Left hindlimb (tissue), 1 donor: ENCODE measurements around the gene SRSF10.
"Not testable (repeated sequence)": the region's sequence is repeated elsewhere in the genome, so short reads cannot be mapped to it uniquely, and the experiment has no call there.

Experiments
- DNase-seq: peaks from one replicate; pipeline ENCODE4 v3.0.0-alpha.2; 2018

SRSF10 gene

GRCh38 chr1:23958040-23958809 is 21.9 kb downstream of the SRSF10 start:
- DNase-seq: not testable (repeated sequence)

GRCh38 chr1:23957096-23957495 is 23.0 kb downstream of the SRSF10 start:
- no peak for DNase-seq

- no peak for DNase-seq
These were observed 27.1 kb downstream of the SRSF10 start for GRCh38 chr1:23953020-23953419.

- DNase-seq: no peak
These were observed 32.8 kb downstream of the SRSF10 start for GRCh38 chr1:23947366-23947765.

DNA sequence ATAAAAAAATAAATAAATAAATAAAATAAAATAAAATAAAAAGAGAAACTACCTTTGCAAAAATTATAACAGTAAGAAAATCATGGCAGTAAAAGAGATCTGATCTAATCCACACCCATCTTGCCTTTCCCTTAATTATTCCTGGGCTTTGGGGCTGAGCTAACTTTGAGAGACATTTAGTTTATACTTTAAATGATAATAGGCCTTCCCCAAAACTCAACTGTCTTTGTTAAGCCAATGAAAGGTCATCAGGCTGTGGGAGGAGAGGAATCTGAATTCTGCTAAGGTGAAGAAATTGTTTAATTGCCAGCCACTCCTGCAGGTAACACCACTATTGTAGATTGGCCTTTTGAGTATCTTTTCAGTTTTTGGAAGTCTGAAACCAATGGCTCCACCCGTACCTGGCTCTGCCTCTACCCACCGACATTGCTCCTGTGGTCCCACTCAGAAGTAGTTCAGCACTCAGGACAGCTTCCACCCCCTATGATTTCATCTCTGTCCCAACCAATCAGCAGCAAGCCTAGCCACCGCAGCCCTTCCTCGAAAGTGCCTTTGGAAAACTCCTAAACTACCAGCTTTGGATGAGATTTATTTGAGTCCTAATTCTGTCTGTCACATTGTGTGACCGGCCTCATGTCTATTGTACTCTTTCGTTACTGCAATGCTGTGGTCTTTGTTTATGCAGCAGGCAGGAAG is 43.5 kb downstream of the SRSF10 start:
- no peak for DNase-seq

DNA sequence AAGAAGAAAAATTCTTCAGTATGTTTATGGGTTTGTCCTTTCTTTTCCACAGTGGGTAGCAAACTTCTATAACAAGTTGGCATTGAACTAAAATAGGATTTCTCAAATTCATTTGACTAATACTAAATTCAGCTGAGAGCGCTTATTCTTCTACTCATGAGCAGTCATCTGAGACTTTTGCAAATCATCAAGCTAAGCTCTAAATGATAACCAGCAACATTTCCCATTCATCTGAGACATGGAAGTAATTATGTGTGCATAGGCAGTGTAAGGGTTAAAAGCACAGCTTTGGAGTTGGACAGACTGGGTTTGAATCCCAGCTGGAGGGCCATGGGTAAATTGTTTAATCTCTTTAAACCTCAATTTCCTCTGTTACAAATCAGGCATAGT is 48.6 kb downstream of the SRSF10 start:
- DNase-seq: no peak

- no peak for DNase-seq
These were observed 49.2 kb downstream of the SRSF10 start for GRCh38 chr1:23930861-23931490.

- no peak for DNase-seq
These were observed 49.9 kb downstream of the SRSF10 start for GRCh38 chr1:23930270-23930669.

- DNase-seq: no peak
These were observed 51.3 kb downstream of the SRSF10 start for GRCh38 chr1:23928789-23929188.

- no peak for DNase-seq
These were observed 53.0 kb downstream of the SRSF10 start for GRCh38 chr1:23927097-23927496.

- DNase-seq: no peak
These were observed 54.8 kb downstream of the SRSF10 start for GRCh38 chr1:23925279-23925678.

DNA sequence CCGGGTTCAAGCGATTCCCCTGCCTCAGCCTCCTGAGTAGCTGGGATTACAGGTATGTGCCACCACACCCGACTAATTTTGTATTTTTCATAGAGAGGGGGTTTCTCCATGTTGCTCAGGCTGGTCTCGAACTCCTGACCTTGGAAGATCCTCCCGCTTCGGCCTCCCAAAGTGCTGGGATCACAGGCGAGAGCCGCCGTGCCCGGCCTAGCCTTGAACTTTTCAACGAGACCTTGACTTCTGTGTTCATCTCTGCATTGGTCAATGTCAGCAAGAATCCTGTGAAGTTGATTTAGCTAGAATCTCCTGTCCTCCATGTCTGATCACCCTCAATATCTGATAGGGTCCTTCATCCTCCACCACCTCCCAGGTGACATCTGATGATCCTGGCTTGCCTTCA is 55.5 kb downstream of the SRSF10 start:
- no peak for DNase-seq

DNA sequence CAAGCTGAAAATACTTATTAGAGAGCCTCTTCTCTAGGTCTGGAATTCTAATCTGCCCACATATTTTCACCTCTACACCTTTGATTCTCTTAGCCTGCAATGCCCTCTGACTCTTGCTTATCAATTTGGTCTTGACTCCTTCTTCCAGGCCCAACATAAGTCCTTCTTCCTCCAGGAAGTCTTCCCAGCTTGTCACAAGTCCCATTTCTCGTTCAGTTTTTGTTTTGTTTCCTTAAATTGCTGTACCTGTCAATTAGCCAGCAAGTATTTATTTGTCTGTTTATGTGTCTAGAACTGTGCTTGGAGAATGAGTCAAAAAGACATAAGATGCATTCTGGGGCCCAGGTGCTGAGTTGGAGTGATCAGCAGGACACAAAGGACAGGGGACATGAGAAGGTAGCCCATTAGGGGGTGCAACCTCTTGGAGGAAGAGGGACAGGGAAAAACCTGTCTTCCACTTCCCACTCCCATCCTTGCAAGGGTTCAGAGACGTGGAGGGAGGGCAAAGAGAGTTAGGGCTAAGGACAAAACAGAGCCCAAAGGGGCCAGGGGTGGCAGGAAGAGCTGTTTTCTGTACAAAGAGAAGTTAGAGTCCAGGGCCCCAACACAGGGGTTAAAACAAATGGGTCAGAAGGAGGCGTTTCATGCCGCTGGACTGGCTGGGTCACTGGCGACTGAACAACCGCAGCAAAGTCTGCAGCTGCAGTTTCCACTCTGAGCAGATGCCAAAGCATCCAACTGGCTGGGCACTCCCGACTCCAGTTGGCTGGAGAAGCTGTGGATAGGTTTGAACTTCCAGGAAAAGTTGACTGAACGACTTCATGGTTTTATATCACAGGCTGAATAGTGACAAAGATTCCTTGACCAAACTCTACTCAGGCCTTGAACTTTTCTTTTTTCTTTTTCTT is 56.3 kb downstream of the SRSF10 start:
- peak; percentile 71 for DNase-seq

- DNase-seq: no peak
These were observed 57.7 kb downstream of the SRSF10 start for GRCh38 chr1:23922321-23922943.

DNA sequence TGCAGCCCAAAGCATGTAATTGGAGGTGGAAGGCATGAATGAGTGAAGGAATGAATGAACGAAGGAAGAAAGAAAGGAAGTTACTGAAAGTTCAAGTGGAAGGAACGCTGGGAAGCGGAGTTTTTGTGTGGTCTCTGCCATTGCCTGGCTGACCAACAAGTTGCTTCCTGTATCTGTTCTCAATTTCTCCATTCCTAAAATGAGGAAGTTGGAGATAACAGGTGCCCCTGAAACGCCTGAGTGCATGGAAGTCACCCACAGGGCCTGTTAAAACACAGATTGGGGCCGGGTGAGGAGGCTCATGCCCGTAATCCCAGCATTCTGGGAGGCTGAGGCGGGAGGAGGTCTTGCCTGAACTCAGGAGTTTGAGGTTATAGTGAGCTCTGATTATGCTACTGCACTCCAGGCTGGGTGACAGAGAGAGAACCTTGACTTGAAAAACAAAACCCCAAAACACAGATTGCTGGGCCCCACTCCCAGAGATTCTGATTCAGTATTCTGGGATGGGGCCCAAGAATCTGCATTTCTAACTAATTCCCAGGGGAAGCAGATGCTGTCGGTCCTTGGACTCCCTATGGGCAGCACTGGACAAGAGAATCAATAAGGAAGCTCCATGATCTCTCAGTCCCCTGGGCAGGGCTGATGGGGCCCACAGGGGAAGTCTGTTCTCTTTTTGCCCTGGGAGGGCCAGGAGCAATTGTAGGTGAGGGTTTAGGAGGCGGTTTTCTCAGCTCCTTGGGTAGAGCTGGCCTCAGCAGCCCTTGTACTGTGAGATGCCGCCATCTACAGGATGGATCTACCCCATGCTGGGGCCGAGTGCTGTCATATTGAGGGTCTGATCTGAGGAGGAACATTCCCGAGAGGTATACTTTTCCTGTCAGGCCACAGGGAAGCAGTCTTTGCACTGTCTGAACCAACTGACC is 63.7 kb downstream of the SRSF10 start:
- DNase-seq: peak; percentile 58

DNA sequence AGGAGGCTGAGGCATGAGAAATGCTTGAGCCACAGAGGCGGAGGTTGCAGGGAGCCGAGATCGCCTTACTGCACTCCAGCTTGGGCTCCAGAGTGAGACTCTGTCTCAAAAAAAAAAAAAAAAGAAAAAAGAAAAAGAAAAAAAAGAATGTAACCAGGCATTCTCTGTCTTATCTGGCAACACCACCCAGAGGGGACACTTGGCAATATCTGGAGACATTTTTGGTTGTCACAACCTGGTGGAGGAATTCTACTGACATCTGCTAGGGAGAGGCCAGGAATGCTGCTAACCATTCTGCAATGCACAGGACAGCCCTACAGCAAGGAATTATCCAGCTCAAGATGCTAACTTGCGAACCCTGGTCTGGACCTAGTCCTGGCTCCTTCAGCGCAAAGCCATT is 64.7 kb downstream of the SRSF10 start:
- no peak for DNase-seq

- no peak for DNase-seq
These were observed 65.2 kb downstream of the SRSF10 start for GRCh38 chr1:23914921-23915320.
